Fibroblast of skin of back (primary cell): ENCODE data around the gene ROPN1L.

Experiments
- DNase-seq: peaks from one replicate; pipeline ENCODE4 v3.0.0-alpha.2; 2013

Gene ROPN1L

GRCh38 chr5:10459080-10460055, 17.7 kb downstream of the ROPN1L start:
- DNase-seq: no peak

GRCh38 chr5:10460252-10460906, 18.7 kb downstream of the ROPN1L start:
- peak; percentile 18 for DNase-seq

- no peak for DNase-seq
These were observed 19.4 kb downstream of the ROPN1L start for GRCh38 chr5:10461041-10461440.

GRCh38 chr5:10461904-10462555, 20.4 kb downstream of the ROPN1L start:
- DNase-seq: no peak

- no peak for DNase-seq
These were observed 21.9 kb downstream of the ROPN1L start for GRCh38 chr5:10463566-10463965.

- DNase-seq: no peak
These were observed 22.5 kb downstream of the ROPN1L start for GRCh38 chr5:10464173-10464572.

- DNase-seq: no peak
These were observed 24.0 kb downstream of the ROPN1L start for GRCh38 chr5:10465726-10466125.

GRCh38 chr5:10466446-10467073, 24.9 kb downstream of the ROPN1L start:
- DNase-seq: no peak

GRCh38 chr5:10467281-10468198, 25.9 kb downstream of the ROPN1L start:
- DNase-seq: peak; percentile 54

GRCh38 chr5:10468256-10468655, 26.6 kb downstream of the ROPN1L start:
- no peak for DNase-seq

GRCh38 chr5:10469253-10470050, 27.8 kb downstream of the ROPN1L start:
- peak; percentile 61 for DNase-seq

- DNase-seq: no peak
These were observed 29.0 kb downstream of the ROPN1L start for GRCh38 chr5:10470669-10471068.

- peak; percentile 40 for DNase-seq
These were observed 30.0 kb downstream of the ROPN1L start for GRCh38 chr5:10471677-10472076.

GRCh38 chr5:10474521-10475075, 32.9 kb downstream of the ROPN1L start:
- DNase-seq: peak; percentile 59

- DNase-seq: no peak
These were observed 34.4 kb downstream of the ROPN1L start for GRCh38 chr5:10475931-10476676.

- DNase-seq: no peak
These were observed 35.2 kb downstream of the ROPN1L start for GRCh38 chr5:10476878-10477277.

GRCh38 chr5:10477943-10478342, 36.3 kb downstream of the ROPN1L start:
- DNase-seq: no peak

- peak; percentile 81 for DNase-seq
These were observed 36.8 kb downstream of the ROPN1L start for GRCh38 chr5:10478436-10478835.

- peak; percentile 95 for DNase-seq
These were observed 37.6 kb downstream of the ROPN1L start for GRCh38 chr5:10479154-10479721.
